EL (cell line): Measurements from ENCODE around the gene KIF3B.
"Not testable (repeated sequence)": the region's sequence is repeated elsewhere in the genome, so short reads cannot be mapped to it uniquely, and the experiment has no call there.

Source experiments
- DNase-seq: peaks from one replicate; pipeline ENCODE4 v3.0.0-alpha.2; 2016

KIF3B gene

GRCh38 chr20:32333181-32333987 lies 55.9 kb downstream of the KIF3B start:
- DNase-seq = no peak

- DNase-seq = no peak
Measured at GRCh38 chr20:32333988-32334885, 56.8 kb downstream of the KIF3B start.

GRCh38 chr20:32336918-32337347 lies 59.5 kb downstream of the KIF3B start:
- DNase-seq = peak; percentile 51

- DNase-seq = no peak
Measured at GRCh38 chr20:32337937-32338661, 60.6 kb downstream of the KIF3B start.

GRCh38 chr20:32338665-32339064 lies 61.2 kb downstream of the KIF3B start:
- DNase-seq = no peak

DNA sequence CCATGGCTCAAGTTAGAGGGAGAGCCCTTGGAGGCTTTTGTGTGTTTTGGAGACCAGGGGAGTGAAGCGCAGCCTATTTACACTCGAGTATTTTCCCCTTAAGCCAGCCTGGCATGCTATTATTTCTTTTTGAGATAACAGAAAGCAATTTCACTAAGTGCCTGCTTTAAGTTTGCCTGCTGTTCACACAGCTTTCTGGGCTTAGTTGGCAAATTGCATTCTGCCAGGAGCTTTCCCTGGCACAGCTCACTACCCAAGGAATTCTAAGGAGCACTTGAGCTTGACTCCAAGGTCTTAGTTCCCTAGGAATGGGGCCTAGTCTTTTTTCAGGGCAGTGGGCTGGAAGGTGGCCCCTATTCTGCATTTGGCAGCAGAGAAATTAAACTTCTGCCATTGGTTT lies 61.7 kb downstream of the KIF3B start:
- DNase-seq = no peak

DNA sequence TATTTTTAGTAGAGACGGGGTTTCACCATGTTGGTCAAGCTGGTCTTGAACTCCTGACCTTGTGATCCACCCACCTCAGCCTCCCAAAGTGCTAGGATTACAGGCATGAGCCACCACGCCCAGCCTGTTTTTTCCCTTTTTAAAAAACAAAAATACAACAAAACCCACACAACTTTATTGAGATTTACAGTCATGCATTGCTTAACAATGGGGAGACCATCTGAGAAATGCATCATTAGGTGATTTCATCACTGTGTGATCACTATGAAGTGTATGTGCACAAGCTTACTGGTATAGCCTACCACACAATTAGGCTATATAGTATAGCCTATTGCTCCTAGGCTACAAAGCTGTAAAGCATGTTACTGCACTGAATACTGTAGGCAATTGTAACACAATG lies 63.6 kb downstream of the KIF3B start:
- not testable (repeated sequence) for DNase-seq

DNA sequence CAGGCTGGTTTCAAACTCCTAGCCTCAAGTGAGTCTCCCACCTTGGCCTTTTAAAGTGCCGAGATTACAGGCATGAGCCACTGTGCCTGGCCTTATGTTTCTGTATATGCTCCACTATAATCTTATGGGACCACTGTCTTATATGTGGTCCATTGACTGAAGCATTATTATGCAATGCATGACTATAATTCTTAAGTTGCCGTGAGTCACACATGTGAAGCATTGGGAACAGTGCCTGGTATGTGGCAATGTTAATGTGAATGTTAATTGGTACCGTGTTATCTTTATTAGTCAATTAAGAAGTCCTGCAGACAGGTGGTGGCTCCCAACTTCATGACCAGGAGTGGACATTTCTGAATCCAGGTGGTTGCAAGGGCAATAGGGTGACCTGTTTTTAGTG lies 66.0 kb downstream of the KIF3B start:
- DNase-seq = peak; percentile 85

DNA sequence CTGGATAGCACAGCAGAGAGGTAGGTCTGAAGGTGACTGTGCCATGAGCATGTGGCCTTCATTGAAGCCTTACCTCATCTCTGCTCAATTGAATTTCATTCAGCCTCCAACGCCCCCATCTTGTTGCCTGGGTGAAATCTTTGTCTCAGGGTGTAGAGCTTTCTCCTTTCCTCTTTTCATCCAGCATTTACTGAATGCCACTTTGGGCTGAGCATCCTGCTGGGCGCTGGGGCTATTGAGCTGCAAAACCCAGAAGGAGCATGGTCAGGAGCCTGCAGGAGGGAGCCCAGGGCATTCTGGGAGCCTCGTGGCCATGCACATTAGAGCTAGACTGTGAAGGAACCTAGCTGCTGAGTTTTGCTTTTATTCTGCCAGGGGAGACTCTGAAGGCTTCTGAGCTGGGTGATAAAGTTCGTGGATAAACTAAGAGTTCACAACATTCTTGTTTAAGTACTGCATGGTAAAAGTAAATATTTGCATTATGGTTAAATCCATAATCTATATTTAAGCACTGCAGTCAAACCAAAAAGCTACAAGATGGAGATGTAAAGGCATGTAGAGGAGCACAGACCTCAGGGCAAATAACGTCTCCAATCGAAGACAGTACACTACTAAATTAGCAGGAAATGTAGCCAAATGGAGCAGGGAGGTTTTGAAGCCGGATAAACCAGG lies 67.5 kb downstream of the KIF3B start:
- DNase-seq = no peak

DNA sequence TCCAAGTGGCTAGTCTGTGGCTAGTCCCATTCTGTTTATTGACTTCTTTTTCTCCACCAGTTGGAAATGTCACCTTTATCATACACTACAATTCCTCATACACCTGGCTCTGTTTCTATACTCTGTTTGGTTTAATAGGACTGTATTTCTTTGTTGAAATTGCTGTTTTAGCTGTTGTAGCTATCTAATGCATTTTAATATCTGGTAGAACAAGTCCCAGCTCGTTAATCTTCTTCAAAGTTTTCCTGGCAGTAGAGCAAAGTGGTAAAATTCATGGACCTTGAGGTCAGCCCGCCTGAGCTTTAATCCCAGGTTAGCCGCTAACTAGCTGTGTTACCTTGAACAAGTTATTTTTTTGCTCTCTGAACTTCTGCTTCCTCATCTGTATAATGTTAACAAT lies 70.8 kb downstream of the KIF3B start:
- no peak for DNase-seq

DNA sequence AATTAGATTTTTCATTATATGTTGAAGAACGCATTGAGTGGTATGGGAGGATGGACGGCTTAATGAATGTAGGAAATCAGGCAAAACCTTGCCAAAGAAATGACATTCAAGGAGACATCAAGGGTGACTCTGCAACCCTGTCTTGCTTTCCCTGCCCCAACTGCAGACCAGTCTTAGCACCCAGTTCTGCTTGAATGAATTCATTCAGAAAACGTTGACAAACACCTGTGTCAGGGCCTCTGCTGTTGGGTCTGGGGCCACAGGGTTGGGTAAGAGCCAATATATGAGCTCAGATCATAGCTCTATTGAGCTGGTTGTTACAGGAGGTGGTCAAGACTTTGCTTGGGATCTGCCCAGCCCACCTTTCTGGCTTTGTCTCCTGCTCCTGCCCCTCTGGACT lies 73.0 kb downstream of the KIF3B start:
- DNase-seq = no peak

DNA sequence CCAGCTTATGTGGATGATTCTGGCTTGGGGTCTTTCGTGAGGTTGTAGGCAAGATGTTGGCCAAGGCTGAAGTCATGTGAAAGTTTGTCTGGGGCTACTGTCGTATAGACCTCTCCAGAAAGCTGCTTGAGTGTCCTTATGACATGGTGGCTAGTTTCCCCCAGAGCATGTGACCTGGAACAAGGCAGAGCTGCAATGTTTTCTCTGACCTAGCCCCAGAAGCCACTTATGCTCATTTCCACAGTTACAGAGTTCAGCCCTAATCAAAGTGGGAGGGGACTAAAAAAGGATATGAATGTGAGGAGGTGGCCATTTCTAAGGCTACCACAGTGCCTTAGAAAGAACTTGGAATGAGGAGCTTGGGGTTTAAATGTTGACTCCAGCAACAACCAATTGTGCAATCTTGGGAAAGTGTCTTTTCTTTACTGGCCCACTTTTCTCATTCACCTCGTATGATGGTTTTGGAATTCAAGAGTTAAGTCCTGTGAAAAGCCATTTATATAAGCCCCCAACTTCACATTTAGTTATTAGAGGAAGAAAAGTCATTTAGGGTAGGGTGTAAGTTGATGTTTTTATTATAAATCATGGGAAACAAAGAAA lies 74.8 kb downstream of the KIF3B start:
- no peak for DNase-seq

- no peak for DNase-seq
Measured at GRCh38 chr20:32353848-32354496, 76.5 kb downstream of the KIF3B start.

DNA sequence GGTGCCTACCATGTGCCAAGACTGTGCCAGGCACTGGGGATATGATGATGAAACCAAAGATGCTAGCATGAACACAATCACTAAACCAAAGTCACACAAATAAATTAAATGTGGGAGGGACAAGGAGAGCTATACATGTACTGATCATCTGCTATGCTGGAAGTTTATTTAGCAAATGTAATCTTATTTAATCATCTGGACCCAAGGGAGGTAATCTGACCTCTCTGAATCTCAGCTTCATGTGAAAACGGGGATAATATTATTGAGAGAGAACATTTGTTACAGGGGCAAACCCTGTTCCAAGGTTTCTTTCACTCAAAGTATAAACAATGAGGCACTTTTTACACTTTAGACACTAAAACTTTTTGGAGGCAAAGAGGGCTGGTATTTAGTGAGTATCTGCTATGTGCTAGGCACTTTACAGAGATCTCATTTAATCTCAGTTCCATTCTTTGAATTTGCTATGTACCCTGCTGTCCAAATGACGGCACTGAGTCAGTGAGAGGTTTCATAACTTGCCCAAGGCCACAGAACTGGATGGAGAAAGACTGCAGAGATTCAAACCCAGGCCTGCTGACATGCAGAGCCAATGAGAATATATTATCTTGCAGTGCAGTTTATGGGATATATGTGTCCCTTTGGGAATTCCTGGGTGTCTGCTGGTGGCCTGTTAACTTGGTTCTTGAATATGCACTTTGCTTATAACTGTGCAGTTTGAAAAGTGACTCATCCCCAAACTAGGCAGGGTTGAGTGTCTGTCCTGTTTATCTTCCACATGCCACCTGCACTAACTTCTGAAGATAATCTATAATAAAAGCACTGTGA lies 77.4 kb downstream of the KIF3B start:
- DNase-seq = peak; percentile 92

DNA sequence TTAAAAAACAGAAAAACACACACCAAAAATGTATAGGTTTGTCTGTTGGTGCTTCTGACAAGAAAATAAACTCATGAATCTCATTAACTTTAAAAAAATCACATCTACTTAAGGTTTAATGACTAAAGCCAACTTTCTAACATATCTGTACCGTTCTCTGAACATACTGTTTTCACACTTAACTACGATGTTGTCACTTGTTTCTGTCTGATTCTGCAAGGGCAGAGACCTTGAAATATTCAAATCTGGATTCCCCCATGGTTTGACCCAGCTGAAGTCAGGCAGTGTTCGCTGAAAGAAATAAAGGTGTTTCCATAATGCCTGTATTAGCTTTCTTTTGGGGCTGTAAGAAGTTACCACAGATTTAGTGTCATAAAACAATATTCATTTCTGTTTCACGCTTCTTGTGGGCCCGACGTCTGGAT lies 78.0 kb downstream of the KIF3B start:
- DNase-seq = no peak

DNA sequence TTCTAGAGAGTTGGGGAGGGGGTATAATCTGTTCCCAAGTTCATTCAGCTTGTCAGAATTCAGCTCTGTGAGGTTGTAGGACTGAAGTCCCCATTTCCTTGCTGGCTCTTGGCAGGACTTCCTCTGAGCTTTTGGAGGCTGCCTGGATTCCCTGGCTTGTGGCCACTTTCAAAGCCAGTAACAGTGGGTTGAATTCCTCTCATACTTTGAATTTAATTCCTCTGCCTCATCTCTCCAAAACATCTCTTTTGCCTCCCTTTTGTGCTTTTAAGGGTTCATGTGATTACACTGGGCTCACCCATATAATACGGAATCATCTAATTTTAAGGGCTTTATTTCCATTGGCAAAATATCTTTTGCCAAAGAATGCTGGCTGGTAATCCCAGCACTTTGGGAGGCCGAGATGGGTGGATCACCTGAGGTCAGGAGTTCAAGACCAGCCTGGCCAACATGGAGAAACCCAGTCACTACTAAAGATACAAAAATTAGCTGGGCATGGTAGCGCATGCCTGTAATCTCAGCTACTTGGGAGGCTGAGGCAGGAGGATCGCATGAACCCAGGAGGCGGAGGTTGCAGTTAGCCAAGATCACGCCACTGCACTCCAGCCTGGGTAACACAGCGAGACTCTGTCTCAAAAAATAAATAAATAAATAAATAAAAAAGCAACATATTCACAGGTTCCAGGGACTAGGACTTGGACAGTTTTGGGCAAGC lies 78.6 kb downstream of the KIF3B start:
- peak; percentile 97 for DNase-seq

GRCh38 chr20:32356622-32357374 lies 79.3 kb downstream of the KIF3B start:
- DNase-seq = no peak

DNA sequence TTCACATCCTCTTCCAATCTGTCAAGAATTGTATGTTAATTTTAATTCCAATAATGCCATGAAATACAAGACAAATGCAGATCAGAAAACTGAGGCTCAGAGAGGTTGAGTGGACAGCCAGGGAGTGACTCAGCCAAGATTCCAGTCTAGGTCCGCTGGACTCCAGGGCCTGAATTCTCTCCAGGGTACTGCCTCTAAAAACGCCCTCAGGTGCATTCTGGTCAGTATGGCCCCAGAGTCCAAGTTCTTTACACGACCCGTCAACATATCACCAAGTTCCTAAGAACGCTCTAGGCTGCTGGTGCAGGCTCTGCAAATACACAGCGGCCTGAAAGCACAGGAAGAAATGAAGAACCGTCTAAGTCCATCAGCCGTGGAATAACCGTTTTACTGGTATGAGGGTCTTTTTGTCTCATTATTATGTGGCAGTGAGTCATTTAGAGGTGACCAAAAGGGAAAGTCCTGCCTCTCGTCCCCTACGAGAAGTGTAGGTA lies 80.0 kb downstream of the KIF3B start:
- peak; percentile 76 for DNase-seq
